ENCODE results near the gene MET.
"Not testable (repeated sequence)": the region's sequence is repeated elsewhere in the genome, so short reads cannot be mapped to it uniquely, and the experiment has no call there.

Gene MET

DNA sequence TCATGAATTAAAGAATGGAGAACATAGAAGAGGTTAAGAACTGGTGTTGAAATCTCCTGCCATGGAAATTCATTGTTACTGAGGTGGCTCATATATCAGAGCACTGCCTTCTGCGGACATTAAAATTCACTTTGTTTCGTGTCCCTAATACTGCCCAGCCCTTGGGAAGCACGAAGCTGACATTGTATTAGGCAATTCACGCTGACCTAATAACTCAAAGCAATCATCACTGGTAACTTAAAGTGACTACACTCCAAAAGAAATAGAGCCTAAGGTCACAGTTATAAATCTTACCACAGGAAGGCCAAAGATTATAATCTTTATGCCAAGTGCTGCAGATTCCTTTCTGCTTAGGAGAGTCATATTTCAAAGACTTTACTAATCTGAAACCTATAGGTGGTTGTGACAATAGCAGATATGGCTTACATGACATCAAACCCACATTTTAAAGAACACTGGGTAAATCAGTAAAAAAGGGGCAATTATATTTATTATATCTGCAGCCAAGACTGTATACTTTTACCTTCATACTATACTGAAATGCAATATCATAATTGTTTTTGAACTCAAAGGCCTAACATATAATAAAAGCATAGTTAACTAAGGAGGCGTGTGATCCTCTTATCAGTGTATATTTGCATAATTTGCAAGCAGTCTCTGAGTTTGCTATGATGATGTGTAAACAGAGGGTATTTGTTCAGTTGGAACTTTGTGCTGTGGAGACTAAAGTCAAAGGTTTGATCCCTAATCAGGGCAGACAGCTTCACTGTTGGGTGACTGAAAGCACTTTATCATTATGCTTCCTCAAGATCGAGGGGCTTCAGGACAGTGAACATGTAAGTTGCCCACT, 138.5 kb downstream of the MET start:
- peak; percentile 19 for DNase-seq (ENCODE audit: low spot score)

DNA sequence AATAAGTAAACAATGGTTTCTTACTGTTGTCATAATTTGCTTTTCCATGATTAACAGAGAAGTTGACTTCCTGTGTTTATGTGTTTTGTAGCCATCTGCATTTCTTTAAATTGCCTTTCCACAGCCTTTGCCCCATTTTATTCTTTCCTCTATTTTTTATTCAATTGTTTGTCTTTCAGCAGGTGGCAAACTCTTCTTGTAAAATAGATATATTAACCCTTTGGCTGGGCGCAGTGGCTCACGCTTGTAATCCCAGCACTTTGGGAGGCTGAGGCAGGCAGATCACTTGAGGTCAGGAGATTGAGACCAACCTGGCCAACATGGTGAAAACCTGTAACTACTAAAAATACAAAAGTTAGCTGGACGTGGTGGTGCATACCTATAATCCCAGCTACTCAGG, 139.8 kb downstream of the MET start:
- no peak for DNase-seq (ENCODE audit: low spot score)

DNA sequence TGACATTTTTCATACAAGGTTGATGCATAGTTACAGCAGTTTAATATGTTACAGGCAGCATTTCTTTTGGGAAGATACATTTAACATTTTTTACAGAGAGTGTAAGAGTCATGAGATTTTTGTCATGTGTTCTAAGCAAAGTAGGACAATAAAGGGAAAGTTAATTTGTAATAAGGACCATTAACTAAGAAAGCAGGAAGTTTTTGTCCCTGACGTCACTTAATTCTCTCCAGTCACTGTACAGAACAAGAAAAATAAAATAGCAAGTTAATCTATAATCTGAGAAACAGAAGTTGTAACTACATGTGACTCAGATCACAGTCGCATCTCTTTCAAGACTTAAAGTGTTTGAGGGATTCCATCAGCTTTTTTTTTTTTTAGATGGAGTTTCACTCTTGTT, 140.9 kb downstream of the MET start:
- peak; percentile 96 for DNase-seq (ENCODE audit: low spot score)

DNA sequence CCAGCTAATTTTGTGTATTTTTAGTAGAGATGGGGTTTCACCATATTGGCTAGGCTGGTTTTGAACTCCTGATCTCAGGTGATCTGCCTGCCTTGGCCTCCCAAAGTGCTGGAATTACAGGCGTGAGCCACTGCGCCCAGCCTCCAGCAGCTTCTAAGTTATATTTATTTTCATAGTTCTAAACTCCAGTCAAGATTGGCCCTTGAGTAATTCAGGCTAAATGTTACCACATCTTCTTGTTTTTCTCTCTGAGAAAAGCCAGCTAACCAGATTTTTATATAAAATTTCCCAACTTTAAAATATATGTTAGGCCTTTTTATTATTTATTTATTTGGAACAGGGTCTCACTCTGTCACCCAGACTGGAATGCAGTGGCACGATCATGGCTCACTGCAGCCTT, 141.4 kb downstream of the MET start:
- not testable (repeated sequence) for DNase-seq (ENCODE audit: low spot score)

DNA sequence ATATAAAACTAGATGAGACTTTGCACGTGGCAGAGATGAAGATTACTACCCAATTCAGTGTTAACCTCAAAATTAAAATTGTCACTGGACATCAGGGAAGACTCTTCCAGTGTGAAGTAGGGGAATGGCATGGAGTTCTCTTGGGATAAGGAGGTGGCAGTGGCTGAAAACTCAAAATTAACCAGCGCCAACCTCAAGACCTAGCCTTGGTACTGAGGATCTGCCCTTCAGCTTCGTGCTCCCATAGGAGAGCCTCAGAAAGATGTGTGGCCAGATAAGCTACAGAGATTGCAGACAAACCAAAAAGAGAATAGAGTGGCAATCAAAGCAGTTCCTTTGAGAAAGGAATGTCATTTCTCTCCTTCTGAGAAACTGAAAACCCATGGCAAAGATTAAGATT, 143.0 kb downstream of the MET start:
- DNase-seq (ENCODE audit: low spot score): no peak

DNA sequence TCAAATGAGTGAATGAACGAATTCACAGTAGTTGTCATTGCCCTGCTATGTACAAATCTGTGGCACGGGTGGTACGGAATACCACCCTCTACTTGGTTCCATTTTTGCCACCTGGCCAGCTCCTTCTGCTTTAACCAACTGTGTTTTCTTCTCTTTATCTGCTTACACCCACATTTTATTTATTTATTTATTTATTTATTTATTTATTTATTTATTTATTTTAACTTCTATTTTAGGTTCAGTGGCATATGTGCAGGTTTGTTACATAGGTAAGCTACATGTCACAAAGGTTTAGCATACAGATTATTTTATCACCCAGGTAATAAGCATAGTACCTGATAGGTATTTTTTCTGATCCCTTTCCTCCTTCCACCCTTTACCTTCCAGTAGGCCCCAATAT, 148.2 kb downstream of the MET start:
- no peak for DNase-seq (ENCODE audit: low spot score)

DNA sequence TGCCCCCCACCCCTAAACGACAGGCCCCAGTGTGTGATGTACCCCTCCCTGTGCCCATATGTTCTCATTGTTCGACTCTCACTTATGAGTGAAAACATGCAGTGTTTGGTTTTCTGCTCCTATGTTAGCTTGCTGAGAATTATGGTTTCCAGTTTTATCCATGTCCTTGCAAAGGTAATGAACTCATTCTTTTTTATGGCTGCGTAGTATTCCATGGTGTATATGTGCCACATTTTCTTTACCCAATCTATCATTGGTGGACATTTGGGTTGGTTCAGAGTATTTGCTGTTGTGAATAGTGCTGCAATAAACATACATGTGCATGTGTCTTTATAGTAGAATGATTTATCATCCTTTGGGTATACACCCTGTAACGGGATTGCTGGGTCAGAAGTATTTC, 149.7 kb downstream of the MET start:
- not testable (repeated sequence) for DNase-seq (ENCODE audit: low spot score)

DNA sequence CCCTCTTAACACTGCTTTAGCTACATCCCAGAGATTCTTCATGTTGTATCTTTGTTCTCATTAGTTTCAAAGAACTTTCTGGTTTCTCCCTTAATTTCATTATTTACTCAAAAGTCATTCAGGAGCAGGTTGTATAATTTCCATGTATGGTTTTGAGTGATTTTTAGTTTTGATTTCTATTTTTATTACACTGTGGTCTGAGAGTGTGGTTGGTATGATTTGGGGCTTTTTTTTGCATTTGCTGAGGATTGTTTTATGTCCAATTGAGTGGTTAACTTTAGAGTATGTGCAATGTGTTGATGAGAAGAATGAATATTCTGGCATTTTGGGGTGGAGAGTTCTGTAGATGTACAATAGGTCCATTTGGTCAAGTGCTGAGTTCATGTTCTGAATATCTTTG, 152.5 kb downstream of the MET start:
- no peak for DNase-seq (ENCODE audit: low spot score)

DNA sequence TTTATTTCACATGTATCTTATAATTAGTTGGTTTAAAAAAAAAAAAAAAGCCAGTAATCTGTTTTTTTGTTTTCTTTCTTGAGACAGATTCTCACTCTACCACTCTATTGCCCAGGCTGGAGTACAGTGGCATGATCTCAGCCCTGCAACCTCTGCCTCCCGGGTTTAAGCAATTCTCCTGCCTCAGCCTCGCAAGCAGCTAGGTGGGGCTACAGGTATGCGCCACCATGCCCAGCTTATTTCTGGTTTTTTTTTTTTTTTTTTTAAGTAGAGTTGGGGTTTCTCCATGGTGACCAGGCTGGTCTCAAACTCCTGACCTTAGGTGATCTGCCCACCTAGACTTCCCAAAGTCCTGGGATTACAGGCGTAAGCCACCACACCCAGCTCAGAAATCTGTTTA, 156.3 kb downstream of the MET start:
- no peak for DNase-seq (ENCODE audit: low spot score)

DNA sequence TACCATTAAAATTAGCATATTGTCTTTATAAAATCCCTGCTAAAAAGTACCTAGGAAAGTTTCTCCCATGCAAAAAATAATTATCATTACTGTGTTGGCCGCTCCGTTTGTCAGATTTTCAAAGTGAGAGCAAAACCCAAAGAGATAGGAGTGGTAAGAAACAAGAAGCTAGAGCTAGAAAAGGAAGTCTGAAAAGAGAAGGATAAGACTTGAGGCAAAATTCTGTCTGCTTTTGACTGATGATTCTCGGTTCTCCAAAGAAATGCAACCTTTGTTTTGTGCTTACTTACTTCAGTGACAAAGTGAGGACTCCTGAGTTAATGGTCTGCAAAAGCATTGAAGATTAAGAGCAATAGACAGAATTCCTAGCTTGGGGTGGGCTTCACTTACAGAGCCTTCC, 157.0 kb downstream of the MET start:
- DNase-seq (ENCODE audit: low spot score): no peak

DNA sequence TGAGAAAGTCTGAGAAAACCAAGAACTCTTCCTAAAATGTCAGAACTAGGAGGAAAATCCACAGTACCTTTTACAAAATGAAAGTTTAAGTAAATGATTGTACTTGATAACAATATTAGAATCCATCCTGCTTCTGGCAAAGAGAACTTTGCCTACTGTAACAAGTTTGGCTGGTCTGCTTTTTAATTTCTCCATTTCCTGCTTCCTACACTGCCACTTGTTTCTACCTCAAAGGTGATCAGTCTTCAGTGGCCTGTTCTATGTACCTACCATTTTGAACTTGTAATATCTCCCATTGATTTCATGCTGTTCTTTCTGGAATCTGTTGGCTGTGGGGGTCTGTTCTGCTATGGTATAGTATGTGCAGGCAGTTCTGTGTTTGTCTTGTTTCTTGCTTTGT, 157.5 kb downstream of the MET start:
- DNase-seq (ENCODE audit: low spot score): no peak

DNA sequence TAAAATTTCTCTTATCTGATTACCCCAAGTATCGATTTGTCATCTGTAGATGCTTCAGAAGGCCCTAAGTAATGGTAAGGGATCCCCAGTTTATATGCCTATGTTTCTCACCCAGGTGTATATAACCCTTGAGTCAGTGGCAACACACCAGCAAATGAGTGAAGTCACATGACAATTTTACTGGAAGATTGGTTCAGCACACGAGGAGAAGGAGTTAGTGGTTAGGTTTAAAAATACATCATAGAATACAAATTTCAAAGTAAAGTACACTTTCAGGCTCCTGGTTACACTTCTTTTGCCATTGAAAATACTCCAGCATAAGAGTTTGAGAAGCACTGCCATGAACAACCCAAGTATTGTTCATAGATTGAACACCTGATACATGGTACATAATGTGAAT, 160.7 kb downstream of the MET start:
- no peak for DNase-seq (ENCODE audit: low spot score)

DNA sequence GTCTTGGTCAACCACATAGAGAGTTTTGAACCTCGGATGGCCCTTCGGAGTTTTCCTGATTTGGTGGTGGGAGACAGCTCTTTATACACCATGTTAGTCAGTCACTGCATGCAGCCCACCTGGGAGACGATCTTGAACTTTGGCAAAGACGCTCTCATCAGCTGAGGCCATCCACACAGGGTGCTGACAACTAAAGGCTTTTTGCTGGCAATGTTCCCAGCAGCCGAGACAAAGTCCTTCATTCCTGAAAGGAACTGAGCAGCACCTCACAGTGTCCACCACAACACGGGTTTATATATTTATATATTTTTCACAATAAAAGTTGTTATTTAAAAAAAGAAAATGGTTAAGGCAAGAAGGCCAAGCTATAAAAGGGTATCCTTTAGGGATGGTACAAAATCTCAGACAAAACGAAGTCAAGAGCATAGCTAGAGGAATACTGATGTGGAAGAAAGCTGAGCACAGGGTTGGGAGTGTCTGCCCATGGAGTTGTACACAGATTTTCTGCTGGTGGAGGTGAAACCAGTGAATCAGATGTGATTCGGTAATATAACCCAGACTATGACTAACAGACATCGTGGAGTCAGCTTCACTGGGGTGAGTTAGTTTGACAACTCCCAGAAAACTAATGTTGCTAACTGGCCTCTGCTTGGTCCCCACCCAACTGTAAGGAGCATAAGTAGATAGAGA, 163.0 kb downstream of the MET start:
- peak; percentile 85 for DNase-seq (ENCODE audit: low spot score)

DNA sequence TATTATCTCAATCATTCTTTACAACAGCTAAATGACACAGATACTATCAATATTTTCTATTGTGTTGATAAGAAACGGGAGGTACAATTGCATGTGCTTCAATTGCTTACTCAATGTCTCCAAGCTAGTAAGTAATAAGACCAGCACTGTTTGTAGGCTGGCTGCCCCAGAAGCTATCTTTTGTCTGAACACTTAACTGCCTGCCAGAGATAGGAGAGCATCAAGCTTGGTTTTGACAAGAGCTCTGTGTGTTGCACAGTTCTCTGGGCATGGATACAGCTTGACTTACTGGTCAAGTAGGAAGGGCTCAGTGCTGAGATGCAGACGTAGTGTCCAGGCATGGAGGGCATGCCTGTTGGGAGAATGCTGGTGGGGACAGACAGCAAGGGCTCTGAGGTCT, 164.1 kb downstream of the MET start:
- no peak for DNase-seq (ENCODE audit: low spot score)

DNA sequence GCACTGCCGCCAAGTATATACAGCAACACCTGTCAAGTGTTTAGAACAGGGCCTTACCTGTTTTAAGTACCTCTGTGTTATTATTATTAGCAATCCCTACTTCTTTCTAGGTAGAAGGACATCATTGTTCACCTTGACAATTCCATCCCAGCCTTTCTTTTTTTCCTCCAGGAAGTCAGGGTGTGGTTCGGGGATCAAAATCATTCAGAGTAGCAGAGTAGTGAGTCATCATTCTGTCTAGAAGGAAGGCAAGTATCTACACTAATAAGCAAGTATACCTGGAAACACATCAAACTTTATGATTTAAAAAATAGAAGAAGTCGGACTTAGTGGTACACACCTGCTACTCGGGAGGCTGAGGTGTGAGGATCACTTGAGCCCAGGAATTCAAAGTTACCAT, 164.9 kb downstream of the MET start:
- peak; percentile 71 for DNase-seq (ENCODE audit: low spot score)

DNA sequence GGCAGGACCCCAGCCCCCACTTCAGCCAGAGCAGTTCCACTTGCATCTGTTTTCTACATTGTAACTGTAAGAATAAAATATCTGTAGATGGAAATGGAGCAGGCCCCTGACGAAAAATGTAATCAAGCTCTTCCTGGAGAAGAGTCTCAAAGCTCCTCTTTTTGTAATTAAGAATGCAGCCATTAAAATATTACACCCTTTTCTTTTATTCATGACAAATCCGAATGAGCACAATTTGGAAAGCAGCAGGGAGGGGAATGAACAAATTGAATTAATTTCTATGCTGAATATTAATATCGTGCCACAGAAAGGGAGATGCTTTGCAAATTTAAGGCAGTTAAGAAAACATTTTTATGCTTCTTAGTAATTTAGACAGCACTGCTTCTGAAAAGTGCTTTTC, 165.6 kb downstream of the MET start:
- no peak for DNase-seq (ENCODE audit: low spot score)

DNA sequence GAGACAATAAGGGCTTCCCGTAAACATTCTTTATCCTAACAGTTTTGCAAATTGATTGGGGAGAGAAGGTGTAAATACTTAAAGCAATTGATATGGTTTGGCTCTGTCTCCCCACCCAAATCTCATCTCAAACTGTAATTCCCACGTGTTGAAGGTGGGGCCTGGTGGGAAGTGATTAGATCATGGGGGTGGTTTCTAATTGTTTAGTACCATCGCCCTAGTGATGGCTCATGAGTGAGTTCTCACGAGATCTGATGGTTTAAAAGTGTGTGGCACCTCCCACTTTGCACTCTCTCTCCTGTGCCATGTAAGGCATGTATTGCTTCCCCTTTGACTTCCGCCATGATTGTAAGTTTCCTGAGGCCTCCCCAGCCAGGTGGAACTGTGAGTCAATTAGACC, 168.3 kb downstream of the MET start:
- DNase-seq (ENCODE audit: low spot score): no peak

DNA sequence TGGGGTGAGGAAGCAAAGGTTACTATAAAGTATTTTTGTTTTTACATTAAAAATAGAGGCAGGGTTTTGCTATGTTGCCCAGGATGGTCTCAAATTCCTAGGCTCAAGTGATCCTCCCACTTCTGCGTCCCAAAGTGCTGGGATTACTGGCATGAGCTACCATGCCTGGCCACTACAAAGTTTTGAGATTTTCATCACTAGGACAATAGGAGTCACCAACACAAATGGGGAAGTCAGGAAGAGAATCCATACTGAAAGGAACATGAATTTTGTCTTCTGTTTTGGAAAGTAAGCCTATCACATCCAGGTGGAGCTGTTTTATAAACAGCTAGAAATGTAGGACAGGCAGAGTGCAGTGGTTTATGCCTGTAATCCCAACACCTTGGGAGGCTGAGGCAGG, 170.4 kb downstream of the MET start:
- DNase-seq (ENCODE audit: low spot score): no peak

DNA sequence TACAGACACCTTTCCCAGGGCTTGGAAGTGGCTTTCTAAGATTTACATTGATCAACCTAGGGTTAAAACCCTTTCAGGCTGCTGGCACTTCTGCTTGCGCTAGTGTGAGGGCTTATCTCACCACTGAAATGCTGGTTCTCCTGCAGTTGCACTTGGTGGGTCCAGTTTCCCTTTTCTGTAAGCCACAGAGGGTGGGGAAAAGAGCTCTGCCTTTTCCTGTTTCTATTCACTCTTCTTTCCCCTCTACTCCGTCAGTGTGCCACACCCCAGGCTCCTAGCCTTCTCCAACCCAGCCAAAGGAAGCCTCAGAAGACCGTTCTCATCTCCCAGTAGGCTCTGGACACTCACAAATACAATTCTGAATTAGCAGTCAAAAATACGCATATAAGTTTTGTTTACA, 171.4 kb downstream of the MET start:
- no peak for DNase-seq (ENCODE audit: low spot score)

Measured in kidney tubule cell (primary cell).